Measurements from ENCODE around the gene CDK5R2.
"Not testable (repeated sequence)": the region's sequence is repeated elsewhere in the genome, so short reads cannot be mapped to it uniquely, and the experiment has no call there.

Gene CDK5R2

DNA sequence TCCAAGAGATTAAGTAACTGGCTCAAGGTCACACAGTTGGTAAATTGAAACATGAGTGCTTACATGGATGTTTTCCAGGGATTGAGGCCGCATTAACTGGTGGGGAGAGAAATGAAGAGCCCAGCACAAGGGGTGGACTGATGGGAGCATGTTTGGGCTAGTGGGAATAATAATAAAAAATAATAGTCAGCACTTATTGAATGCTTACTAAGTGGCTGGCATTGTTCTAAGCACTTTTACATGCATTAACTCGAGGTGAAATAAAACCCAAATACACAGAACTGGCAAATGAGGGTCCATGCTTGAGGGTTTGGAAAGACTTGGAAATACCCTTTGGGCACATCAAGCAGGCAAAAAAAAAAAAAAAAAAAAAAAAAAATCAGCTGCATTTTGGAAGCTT lies 34.0 kb upstream of the CDK5R2 start:
- TF ChIP-seq GABPA (IDR thresholded peaks at IDR 0.05; ENCODE audit: low read depth) (no peak), POLR2AphosphoS5 (IDR thresholded peaks at IDR 0.05; ENCODE audit: low read depth) (no peak), SPI1 (IDR thresholded peaks at IDR 0.05; ENCODE audit: borderline replicate concordance, low read depth) (no peak)
- TF ChIP-seq, protein P1, sequence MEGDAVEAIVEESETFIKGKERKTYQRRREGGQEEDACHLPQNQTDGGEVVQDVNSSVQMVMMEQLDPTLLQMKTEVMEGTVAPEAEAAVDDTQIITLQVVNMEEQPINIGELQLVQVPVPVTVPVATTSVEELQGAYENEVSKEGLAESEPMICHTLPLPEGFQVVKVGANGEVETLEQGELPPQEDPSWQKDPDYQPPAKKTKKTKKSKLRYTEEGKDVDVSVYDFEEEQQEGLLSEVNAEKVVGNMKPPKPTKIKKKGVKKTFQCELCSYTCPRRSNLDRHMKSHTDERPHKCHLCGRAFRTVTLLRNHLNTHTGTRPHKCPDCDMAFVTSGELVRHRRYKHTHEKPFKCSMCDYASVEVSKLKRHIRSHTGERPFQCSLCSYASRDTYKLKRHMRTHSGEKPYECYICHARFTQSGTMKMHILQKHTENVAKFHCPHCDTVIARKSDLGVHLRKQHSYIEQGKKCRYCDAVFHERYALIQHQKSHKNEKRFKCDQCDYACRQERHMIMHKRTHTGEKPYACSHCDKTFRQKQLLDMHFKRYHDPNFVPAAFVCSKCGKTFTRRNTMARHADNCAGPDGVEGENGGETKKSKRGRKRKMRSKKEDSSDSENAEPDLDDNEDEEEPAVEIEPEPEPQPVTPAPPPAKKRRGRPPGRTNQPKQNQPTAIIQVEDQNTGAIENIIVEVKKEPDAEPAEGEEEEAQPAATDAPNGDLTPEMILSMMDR (IDR thresholded peaks at IDR 0.05; ENCODE audit: insufficient read depth, low read length): no peak
- TF ChIP-seq, protein P2, sequence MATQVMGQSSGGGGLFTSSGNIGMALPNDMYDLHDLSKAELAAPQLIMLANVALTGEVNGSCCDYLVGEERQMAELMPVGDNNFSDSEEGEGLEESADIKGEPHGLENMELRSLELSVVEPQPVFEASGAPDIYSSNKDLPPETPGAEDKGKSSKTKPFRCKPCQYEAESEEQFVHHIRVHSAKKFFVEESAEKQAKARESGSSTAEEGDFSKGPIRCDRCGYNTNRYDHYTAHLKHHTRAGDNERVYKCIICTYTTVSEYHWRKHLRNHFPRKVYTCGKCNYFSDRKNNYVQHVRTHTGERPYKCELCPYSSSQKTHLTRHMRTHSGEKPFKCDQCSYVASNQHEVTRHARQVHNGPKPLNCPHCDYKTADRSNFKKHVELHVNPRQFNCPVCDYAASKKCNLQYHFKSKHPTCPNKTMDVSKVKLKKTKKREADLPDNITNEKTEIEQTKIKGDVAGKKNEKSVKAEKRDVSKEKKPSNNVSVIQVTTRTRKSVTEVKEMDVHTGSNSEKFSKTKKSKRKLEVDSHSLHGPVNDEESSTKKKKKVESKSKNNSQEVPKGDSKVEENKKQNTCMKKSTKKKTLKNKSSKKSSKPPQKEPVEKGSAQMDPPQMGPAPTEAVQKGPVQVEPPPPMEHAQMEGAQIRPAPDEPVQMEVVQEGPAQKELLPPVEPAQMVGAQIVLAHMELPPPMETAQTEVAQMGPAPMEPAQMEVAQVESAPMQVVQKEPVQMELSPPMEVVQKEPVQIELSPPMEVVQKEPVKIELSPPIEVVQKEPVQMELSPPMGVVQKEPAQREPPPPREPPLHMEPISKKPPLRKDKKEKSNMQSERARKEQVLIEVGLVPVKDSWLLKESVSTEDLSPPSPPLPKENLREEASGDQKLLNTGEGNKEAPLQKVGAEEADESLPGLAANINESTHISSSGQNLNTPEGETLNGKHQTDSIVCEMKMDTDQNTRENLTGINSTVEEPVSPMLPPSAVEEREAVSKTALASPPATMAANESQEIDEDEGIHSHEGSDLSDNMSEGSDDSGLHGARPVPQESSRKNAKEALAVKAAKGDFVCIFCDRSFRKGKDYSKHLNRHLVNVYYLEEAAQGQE (IDR thresholded peaks at IDR 0.05; ENCODE audit: insufficient replicate concordance, low read depth): no peak

DNA sequence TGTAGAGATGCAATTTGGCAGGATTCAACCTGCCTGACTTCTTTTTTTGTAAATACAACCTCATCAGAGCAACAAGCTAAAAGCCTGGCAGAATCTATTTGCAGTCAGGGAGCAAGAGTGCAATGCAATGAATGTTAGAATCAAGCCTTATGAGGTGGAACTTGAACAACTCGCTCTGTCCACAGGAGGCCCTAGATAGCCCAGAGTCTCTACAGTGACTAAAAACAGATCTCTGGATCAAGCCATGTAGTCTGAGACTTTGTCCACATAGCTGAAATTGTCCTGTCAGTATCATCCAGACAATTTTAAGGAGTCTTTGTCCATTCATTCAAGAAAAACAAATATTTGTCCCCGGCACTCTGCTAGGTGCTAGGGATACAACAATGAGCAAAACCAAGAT lies 32.0 kb upstream of the CDK5R2 start:
- DNase-seq (ENCODE audit: low read depth in 1 of 2, low spot score in 1 of 2): no peak
- TF ChIP-seq, protein P1 (IDR thresholded peaks at IDR 0.05; ENCODE audit: insufficient read depth, low read length): no peak
- TF ChIP-seq POLR2AphosphoS5 (IDR thresholded peaks at IDR 0.05; ENCODE audit: low read depth) (no peak), SPI1 (IDR thresholded peaks at IDR 0.05; ENCODE audit: borderline replicate concordance, low read depth) (no peak), GABPA (IDR thresholded peaks at IDR 0.05; ENCODE audit: low read depth) (no peak)
- TF ChIP-seq, protein P2 (IDR thresholded peaks at IDR 0.05; ENCODE audit: insufficient replicate concordance, low read depth): no peak
- Histone ChIP-seq H3K4me3 (replicated peaks; ENCODE audit: insufficient read depth, low read length) (no peak overlapping the region), H3K27me3 (ENCODE audit: insufficient read depth, poor library complexity, severe bottlenecking) (no peaks in the 10 kb centered on the region), H3K27ac (replicated peaks) (no peak overlapping the region)

More for the DNA sequence above, 34.0 kb upstream of the CDK5R2 start:
- Histone ChIP-seq H3K27ac (replicated peaks) (no peak overlapping the region), H3K4me3 (replicated peaks; ENCODE audit: insufficient read depth, low read length) (no peak overlapping the region), H3K27me3 (ENCODE audit: insufficient read depth, poor library complexity, severe bottlenecking) (peaks cover 2% of the 10 kb centered on the region)
- no peak for DNase-seq (ENCODE audit: low read depth in 1 of 2, low spot score in 1 of 2)

DNA sequence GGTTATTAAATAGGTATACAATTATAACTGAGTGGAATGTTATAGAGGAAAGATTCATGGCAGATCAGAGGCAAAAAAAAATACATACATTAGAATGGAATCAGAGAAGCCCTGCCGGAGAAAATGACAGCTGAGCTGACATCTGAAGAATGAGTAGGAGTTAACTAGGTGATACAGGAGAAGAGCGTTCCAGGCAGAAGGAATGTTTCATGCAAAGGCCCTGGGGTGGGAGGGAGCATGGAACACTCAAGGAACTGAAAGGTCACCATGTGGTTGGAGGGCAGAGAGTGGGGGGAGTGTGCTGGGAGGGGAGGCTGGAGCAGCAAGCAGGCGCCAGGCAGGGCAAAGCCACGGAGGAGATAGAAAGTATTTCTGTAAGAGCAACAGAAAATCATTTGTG lies 31.6 kb upstream of the CDK5R2 start:
- Histone ChIP-seq H3K27me3 (ENCODE audit: insufficient read depth, poor library complexity, severe bottlenecking) (no peaks in the 10 kb centered on the region), H3K4me3 (replicated peaks; ENCODE audit: insufficient read depth, low read length) (no peak overlapping the region), H3K27ac (replicated peaks) (no peak overlapping the region)
- DNase-seq (ENCODE audit: low read depth in 1 of 2, low spot score in 1 of 2): no peak
- TF ChIP-seq, protein P1 (IDR thresholded peaks at IDR 0.05; ENCODE audit: insufficient read depth, low read length): no peak
- TF ChIP-seq POLR2AphosphoS5 (IDR thresholded peaks at IDR 0.05; ENCODE audit: low read depth) (no peak), GABPA (IDR thresholded peaks at IDR 0.05; ENCODE audit: low read depth) (no peak), SPI1 (IDR thresholded peaks at IDR 0.05; ENCODE audit: borderline replicate concordance, low read depth) (no peak)
- TF ChIP-seq, protein P2 (IDR thresholded peaks at IDR 0.05; ENCODE audit: insufficient replicate concordance, low read depth): no peak

DNA sequence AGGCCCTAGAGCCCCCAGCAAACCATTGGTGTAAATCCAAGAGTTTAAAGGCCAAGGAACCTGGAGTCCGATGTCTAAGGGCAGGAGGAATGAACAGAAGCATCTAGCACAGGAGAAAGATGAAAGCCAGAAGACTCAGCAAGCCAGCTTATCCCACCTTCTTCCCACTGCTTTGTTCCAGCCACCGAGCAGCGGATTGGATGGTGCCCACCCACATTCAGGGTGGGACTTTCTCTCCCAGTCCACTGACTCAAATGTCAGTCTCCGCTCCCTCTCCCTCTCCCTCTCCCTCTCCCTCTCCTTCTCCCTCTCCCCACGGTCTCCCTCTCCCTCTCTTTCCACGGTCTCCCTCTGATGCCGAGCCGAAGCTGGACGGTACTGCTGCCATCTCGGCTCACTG lies 29.0 kb upstream of the CDK5R2 start:
- DNase-seq (ENCODE audit: low read depth in 1 of 2, low spot score in 1 of 2); H3K4me3 ChIP-seq (replicated peaks; ENCODE audit: insufficient read depth, low read length); H3K27ac ChIP-seq (replicated peaks); H3K27me3 ChIP-seq (ENCODE audit: insufficient read depth, poor library complexity, severe bottlenecking): not testable (repeated sequence)

DNA sequence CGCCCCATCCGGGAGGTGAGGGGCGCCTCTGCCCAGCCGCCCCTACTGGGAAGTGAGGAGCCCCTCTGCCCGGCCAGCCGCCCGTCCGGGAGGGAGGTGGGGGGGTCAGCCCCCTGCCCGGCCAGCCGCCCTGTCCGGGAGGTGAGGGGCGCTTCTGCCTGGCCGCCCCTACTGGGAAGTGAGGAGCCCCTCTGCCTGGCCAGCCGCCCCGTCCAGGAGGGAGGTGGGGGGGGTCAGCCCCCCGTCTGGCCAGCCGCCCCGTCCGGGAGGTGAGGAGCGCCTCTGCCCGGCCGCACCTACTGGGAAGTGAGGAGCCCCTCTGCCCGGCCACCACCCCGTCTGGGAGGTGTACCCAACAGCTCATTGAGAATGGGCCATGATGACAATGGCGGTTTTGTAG lies 27.7 kb upstream of the CDK5R2 start:
- not testable (repeated sequence) for H3K4me3 ChIP-seq (replicated peaks; ENCODE audit: insufficient read depth, low read length); H3K27me3 ChIP-seq (ENCODE audit: insufficient read depth, poor library complexity, severe bottlenecking); H3K27ac ChIP-seq (replicated peaks); DNase-seq (ENCODE audit: low read depth in 1 of 2, low spot score in 1 of 2)
